ENCODE measurements around the gene ASB2. TPM values are rescaled to one million over a fixed set of nuclear protein-coding genes. Genes with fewer than 3 reads are reported as not detected.

ASB2 gene
- polyA plus RNA-seq, 1 donor (not counting 4 experiments of a cell fraction or from before 2014, with no cell fraction given): 0.56 TPM

- DNase-seq (ENCODE audit: low read depth, low spot score) (no peak), FAIRE-seq (no peak)
- no peaks in the 10 kb centered on the region for H3K36me3 ChIP-seq (ENCODE audit: control insufficient read depth in 2 of 2, extremely low read depth in 1 of 2, insufficient read depth in 2 of 2, low read length in 2 of 2)
- no peak overlapping the region for H3K4me2 ChIP-seq (ENCODE audit: control insufficient read depth, extremely low read depth, insufficient read depth, low read depth, low read length)
- H3K27ac ChIP-seq (ENCODE audit: control insufficient read depth, insufficient read depth, low read length): no peak overlapping the region
- dilution Hi-C loops (cut with MboI; ENCODE audit: extremely low pct_ligation_motif_present, low sequenced_read_pairs): no loop called here
- peaks cover 2% of the 10 kb centered on the region for H3K4me1 ChIP-seq (ENCODE audit: control insufficient read depth, extremely low read depth, insufficient read depth, low read length)
- no peaks in the 10 kb centered on the region for H4K20me1 ChIP-seq (ENCODE audit: control insufficient read depth, extremely low read depth, insufficient read depth, low read length)
- H3K9me1 ChIP-seq (ENCODE audit: control insufficient read depth, extremely low read depth, insufficient read depth, low read length): no peaks in the 10 kb centered on the region
- H3K4me3 ChIP-seq (ENCODE audit: control insufficient read depth in 2 of 3, extremely low read depth in 1 of 3, insufficient read depth in 2 of 3, low read depth in 1 of 3, low read length in 3 of 3): no peak overlapping the region
- no peaks in the 10 kb centered on the region for H3K79me2 ChIP-seq (ENCODE audit: control insufficient read depth, insufficient read depth, low read length)
- no peak overlapping the region for H3K9ac ChIP-seq (ENCODE audit: control insufficient read depth, extremely low read depth, insufficient read depth, low read length)
- no peaks in the 10 kb centered on the region for H3K9me3 ChIP-seq (ENCODE audit: control insufficient read depth, low read depth, low read length)
- H2AFZ ChIP-seq (ENCODE audit: control insufficient read depth, low read length): no peak overlapping the region
- H3K27me3 ChIP-seq (ENCODE audit: control insufficient read depth, extremely low read depth, insufficient read depth, low read length): no peaks in the 10 kb centered on the region
- TF ChIP-seq EZH2 (IDR thresholded peaks at IDR 0.05; ENCODE audit: low read length): no peak
- TF ChIP-seq, protein P1, sequence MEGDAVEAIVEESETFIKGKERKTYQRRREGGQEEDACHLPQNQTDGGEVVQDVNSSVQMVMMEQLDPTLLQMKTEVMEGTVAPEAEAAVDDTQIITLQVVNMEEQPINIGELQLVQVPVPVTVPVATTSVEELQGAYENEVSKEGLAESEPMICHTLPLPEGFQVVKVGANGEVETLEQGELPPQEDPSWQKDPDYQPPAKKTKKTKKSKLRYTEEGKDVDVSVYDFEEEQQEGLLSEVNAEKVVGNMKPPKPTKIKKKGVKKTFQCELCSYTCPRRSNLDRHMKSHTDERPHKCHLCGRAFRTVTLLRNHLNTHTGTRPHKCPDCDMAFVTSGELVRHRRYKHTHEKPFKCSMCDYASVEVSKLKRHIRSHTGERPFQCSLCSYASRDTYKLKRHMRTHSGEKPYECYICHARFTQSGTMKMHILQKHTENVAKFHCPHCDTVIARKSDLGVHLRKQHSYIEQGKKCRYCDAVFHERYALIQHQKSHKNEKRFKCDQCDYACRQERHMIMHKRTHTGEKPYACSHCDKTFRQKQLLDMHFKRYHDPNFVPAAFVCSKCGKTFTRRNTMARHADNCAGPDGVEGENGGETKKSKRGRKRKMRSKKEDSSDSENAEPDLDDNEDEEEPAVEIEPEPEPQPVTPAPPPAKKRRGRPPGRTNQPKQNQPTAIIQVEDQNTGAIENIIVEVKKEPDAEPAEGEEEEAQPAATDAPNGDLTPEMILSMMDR (optimal IDR thresholded peaks at IDR 0.05 in 1 of 3, IDR thresholded peaks at IDR 0.05 in 1 of 3, conservative IDR thresholded peaks at IDR 0.05 in 1 of 3; ENCODE audit: extremely low read depth in 1 of 3, insufficient read depth in 2 of 3, low read length in 3 of 3): no peak
These were observed 22.4 kb downstream of the ASB2 start for GRCh38 chr14:93953739-93954515.

DNA sequence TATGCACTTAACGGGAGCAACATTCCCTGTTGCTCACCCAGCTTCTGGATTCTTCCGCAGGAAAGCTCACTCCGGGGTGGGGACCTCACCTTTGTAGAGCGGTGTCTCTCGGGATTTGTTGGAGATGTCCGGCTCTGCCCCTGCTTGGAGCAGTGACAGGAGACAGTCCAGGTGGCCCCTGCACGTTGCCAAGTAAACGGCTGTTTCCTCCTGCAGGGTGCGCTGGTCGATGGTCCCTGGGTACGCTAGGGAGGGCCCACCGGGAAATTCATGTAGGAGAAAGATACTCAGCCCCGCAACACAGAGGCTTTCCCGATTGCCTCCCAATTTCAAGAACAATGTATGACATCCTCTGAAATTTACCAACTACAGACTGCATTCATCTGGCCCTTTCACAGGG, 23.1 kb downstream of the ASB2 start:
- H3K27ac ChIP-seq (ENCODE audit: control insufficient read depth, insufficient read depth, low read length): no peak overlapping the region
- H3K4me1 ChIP-seq (ENCODE audit: control insufficient read depth, extremely low read depth, insufficient read depth, low read length): no peaks in the 10 kb centered on the region
- H3K36me3 ChIP-seq (ENCODE audit: control insufficient read depth in 2 of 2, extremely low read depth in 1 of 2, insufficient read depth in 2 of 2, low read length in 2 of 2): no peaks in the 10 kb centered on the region
- H3K9me1 ChIP-seq (ENCODE audit: control insufficient read depth, extremely low read depth, insufficient read depth, low read length): no peaks in the 10 kb centered on the region
- no peak for FAIRE-seq
- H3K27me3 ChIP-seq (ENCODE audit: control insufficient read depth, extremely low read depth, insufficient read depth, low read length): no peaks in the 10 kb centered on the region
- no peak overlapping the region for H3K4me2 ChIP-seq (ENCODE audit: control insufficient read depth, extremely low read depth, insufficient read depth, low read depth, low read length)
- no peak for DNase-seq (ENCODE audit: low read depth, low spot score)
- no peak overlapping the region for H3K4me3 ChIP-seq (ENCODE audit: control insufficient read depth in 2 of 3, extremely low read depth in 1 of 3, insufficient read depth in 2 of 3, low read depth in 1 of 3, low read length in 3 of 3)
- no peak overlapping the region for H3K9ac ChIP-seq (ENCODE audit: control insufficient read depth, extremely low read depth, insufficient read depth, low read length)
- H4K20me1 ChIP-seq (ENCODE audit: control insufficient read depth, extremely low read depth, insufficient read depth, low read length): no peaks in the 10 kb centered on the region
- TF ChIP-seq, protein P1 (optimal IDR thresholded peaks at IDR 0.05 in 1 of 3, IDR thresholded peaks at IDR 0.05 in 1 of 3, conservative IDR thresholded peaks at IDR 0.05 in 1 of 3; ENCODE audit: extremely low read depth in 1 of 3, insufficient read depth in 2 of 3, low read length in 3 of 3): no peak
- no peak for TF ChIP-seq EZH2 (IDR thresholded peaks at IDR 0.05; ENCODE audit: low read length)
- no peaks in the 10 kb centered on the region for H3K9me3 ChIP-seq (ENCODE audit: control insufficient read depth, low read depth, low read length)
- H3K79me2 ChIP-seq (ENCODE audit: control insufficient read depth, insufficient read depth, low read length): no peaks in the 10 kb centered on the region
- dilution Hi-C loops (cut with MboI; ENCODE audit: extremely low pct_ligation_motif_present, low sequenced_read_pairs): no loop called here
- no peak overlapping the region for H2AFZ ChIP-seq (ENCODE audit: control insufficient read depth, low read length)

Data from keratinocyte (primary cell).